Coronary artery (tissue), 2 donors: ENCODE results near the gene SMC1B.

Source experiments
- DNase-seq: peaks from one replicate; pipeline ENCODE4 v3.0.0-alpha.2; 2017; ENCODE audit warnings: low spot score
- H3K27ac ChIP-seq, 2 donors: fragments of 200-600 bp; sonication (generic); one replicate each; pipeline ENCODE4 v1.5.1; 2016 to 2019
- H3K4me3 ChIP-seq: fragments of 200-600 bp; sonication (generic); 2 replicates; pipeline ENCODE4 v1.5.1; 2016; ENCODE audit warnings: mild to moderate bottlenecking, moderate library complexity
- CTCF ChIP-seq: fragments of 200-600 bp; sonication (generic); IDR thresholded peaks from one replicate; pipeline ENCODE4 v1.5.1; 2019; ENCODE audit warnings: antibody characterized with exemption

Gene SMC1B

GRCh38 chr22:45341498-45341897 is 71.9 kb downstream of the SMC1B start:
- no peak overlapping the region for H3K27ac ChIP-seq
- DNase-seq = no peak
- no peak overlapping the region for H3K4me3 ChIP-seq
- no peak for TF ChIP-seq CTCF

GRCh38 chr22:45340323-45340722 is 73.1 kb downstream of the SMC1B start:
- DNase-seq = no peak
- TF ChIP-seq CTCF = no peak
- no peak overlapping the region for H3K27ac ChIP-seq

GRCh38 chr22:45338795-45339194 is 74.6 kb downstream of the SMC1B start:
- Histone ChIP-seq H3K27ac (no peak overlapping the region), H3K4me3 (no peak overlapping the region)
- DNase-seq = no peak
- no peak for TF ChIP-seq CTCF

More at GRCh38 chr22:45340323-45340722, 73.1 kb downstream of the SMC1B start:
- H3K4me3 ChIP-seq = no peak overlapping the region

- no peak for DNase-seq
Observed at GRCh38 chr22:45337536-45337935, 75.9 kb downstream of the SMC1B start.

GRCh38 chr22:45336971-45337431 is 76.4 kb downstream of the SMC1B start:
- H3K4me3 ChIP-seq = peak overlapping the region; percentile 58
- no peak for DNase-seq

More at GRCh38 chr22:45337536-45337935, 75.9 kb downstream of the SMC1B start:
- H3K27ac ChIP-seq = peak overlapping the region in 1 of 2 donors; percentile 69
- TF ChIP-seq CTCF = no peak
- H3K4me3 ChIP-seq = no peak overlapping the region

GRCh38 chr22:45335854-45336522 is 77.4 kb downstream of the SMC1B start:
- TF ChIP-seq CTCF = no peak
- DNase-seq = no peak
- Histone ChIP-seq H3K4me3 (no peak overlapping the region), H3K27ac (peak overlapping the region in 1 of 2 donors; percentile 78)

More at GRCh38 chr22:45336971-45337431, 76.4 kb downstream of the SMC1B start:
- peak overlapping the region; percentile 69 to 78 for H3K27ac ChIP-seq
- no peak for TF ChIP-seq CTCF
